GM23338 (cell line): ENCODE results near the gene SPTBN2.

Source experiments
- CREB1 ChIP-seq: fragments of 250-450 bp; sonication (Bioruptor Pico); IDR thresholded peaks from 2 replicates; pipeline ENCODE4 v1.5.0; 2020; ENCODE audit warnings: low read depth, mild to moderate bottlenecking, moderate library complexity
- CTCF ChIP-seq, 2 experiments: fragments of 200-600 bp in 1 of 2; sonication (generic) in 1 of 2; conservative IDR thresholded peaks; 2 replicates each; pipeline versions ENCODE4 v1.5.1 to v1.6.1; 2016 to 2017; ENCODE audit warnings: antibody characterized with exemption in 2 of 2, low read depth in 2 of 2, mild to moderate bottlenecking in 2 of 2, moderate library complexity in 1 of 2
- ETS1 ChIP-seq: IDR thresholded peaks from 2 replicates; pipeline ENCODE4 v1.6.1; 2016; ENCODE audit warnings: antibody characterized with exemption
- EZH2 ChIP-seq: fragments of 200-600 bp; sonication (generic); IDR thresholded peaks from one replicate; pipeline ENCODE4 v1.8.0; 2017; ENCODE audit warnings: antibody characterized with exemption, mild to moderate bottlenecking, low read depth; ENCODE audit not compliant: unreplicated experiment
- EZH2phosphoT487 ChIP-seq: fragments of 200-600 bp; sonication (generic); IDR thresholded peaks from one replicate; pipeline ENCODE4 v1.8.1; 2018; ENCODE audit warnings: antibody characterized with exemption; ENCODE audit not compliant: unreplicated experiment
- JUNB ChIP-seq: IDR thresholded peaks from one replicate; pipeline ENCODE4 v1.6.1; 2016; ENCODE audit warnings: antibody characterized with exemption; ENCODE audit not compliant: unreplicated experiment
- NANOG ChIP-seq: IDR thresholded peaks from 2 replicates; pipeline ENCODE4 v1.6.1; 2016; ENCODE audit warnings: antibody characterized with exemption, borderline replicate concordance
- POLR2AphosphoS5 ChIP-seq: IDR thresholded peaks from 2 replicates; pipeline ENCODE4 v1.6.1; 2016; ENCODE audit warnings: antibody characterized with exemption, low read depth
- REST ChIP-seq: IDR thresholded peaks from one replicate; pipeline ENCODE4 v1.6.1; 2018; ENCODE audit warnings: antibody characterized with exemption; ENCODE audit not compliant: unreplicated experiment
- STAT1 ChIP-seq: IDR thresholded peaks from one replicate; pipeline ENCODE4 v1.6.1; 2016; ENCODE audit warnings: antibody characterized with exemption; ENCODE audit not compliant: unreplicated experiment
- ZNF114 ChIP-seq: fragments of 250-450 bp; sonication (Bioruptor Pico); IDR thresholded peaks from 2 replicates; pipeline ENCODE4 v1.5.0; 2020; ENCODE audit warnings: mild to moderate bottlenecking, moderate library complexity
- ZNF331 ChIP-seq: fragments of 250-450 bp; sonication (Bioruptor Pico); IDR thresholded peaks from 2 replicates; pipeline ENCODE4 v1.5.0; 2020; ENCODE audit warnings: low read depth, mild to moderate bottlenecking, moderate library complexity
- ZNF462 ChIP-seq: fragments of 250-450 bp; sonication (Bioruptor Pico); IDR thresholded peaks from 2 replicates; pipeline ENCODE4 v1.5.0; 2020; ENCODE audit warnings: mild to moderate bottlenecking, moderate library complexity

- TF ChIP-seq CTCF (conservative IDR thresholded peaks at IDR 0.05; ENCODE audit: low read depth in 2 of 2): no peak
- TF ChIP-seq EZH2: no peak
- TF ChIP-seq EZH2phosphoT487: no peak
- no peak for TF ChIP-seq REST
- TF ChIP-seq CREB1: no peak
- no peak for TF ChIP-seq POLR2AphosphoS5
- no peak for TF ChIP-seq JUNB
- no peak for TF ChIP-seq ZNF114
- no peak for TF ChIP-seq STAT1
- TF ChIP-seq NANOG: no peak
- TF ChIP-seq ETS1: no peak
- no peak for TF ChIP-seq ZNF462 (CRISPR knock-in tag)
- TF ChIP-seq ZNF331: no peak
Observed at GRCh38 chr11:66767666-66768065, 38.6 kb upstream of the SPTBN2 start.
